Glutamatergic neuron (in vitro differentiated cells): ENCODE measurements around the gene EMID1. TPM values are rescaled to one million over a fixed set of nuclear protein-coding genes. Genes with fewer than 3 reads are reported as not detected.

Source experiments
- DNase-seq: peaks from one replicate; pipeline ENCODE4 v3.0.0; 2022
- H3K27ac Mint-ChIP-seq: one replicate; pipeline ENCODE4 v1.8.0; 2020; ENCODE audit warnings: mild to moderate bottlenecking, mixed read lengths, inconsistent platforms; ENCODE audit not compliant: unreplicated experiment
- H3K27me3 Mint-ChIP-seq: one replicate; pipeline ENCODE4 v1.8.0; 2020; ENCODE audit warnings: mild to moderate bottlenecking, moderate library complexity, mixed read lengths, inconsistent platforms; ENCODE audit not compliant: unreplicated experiment
- H3K36me3 Mint-ChIP-seq: one replicate; pipeline ENCODE4 v1.8.0; 2020; ENCODE audit warnings: mild to moderate bottlenecking, mixed read lengths, inconsistent platforms; ENCODE audit not compliant: unreplicated experiment
- H3K4me1 Mint-ChIP-seq: one replicate; pipeline ENCODE4 v1.8.0; 2020; ENCODE audit warnings: mild to moderate bottlenecking, low read depth, mixed read lengths, inconsistent platforms; ENCODE audit not compliant: unreplicated experiment
- H3K4me3 Mint-ChIP-seq: one replicate; pipeline ENCODE4 v1.8.0; 2020; ENCODE audit warnings: mild to moderate bottlenecking, mixed read lengths, inconsistent platforms; ENCODE audit not compliant: unreplicated experiment
- H3K9me3 Mint-ChIP-seq: one replicate; pipeline ENCODE4 v1.8.0; 2020; ENCODE audit warnings: mild to moderate bottlenecking, moderate library complexity, mixed read lengths, inconsistent platforms; ENCODE audit not compliant: unreplicated experiment
- total RNA-seq: library from RNA; stranded (reverse); fragmentation: NEBNext Ultra II Directional; extraction: Animal tissue kit (Norgen Biotek cat#: 25700); gene quantifications from one replicate; pipeline ENCODE4 v1.2.1, GENCODE V29; 2021; ENCODE audit not compliant: unreplicated experiment
- TF ChIP-seq, protein P1 (sequence below): fragments of 200-600 bp; sonication (generic); IDR thresholded peaks from one replicate; pipeline ENCODE4 v1.5.0; 2021; ENCODE audit not compliant: partially characterized antibody, unreplicated experiment

The EMID1 gene
- total RNA-seq, 1 donor from 2014 or later: 0.76 TPM

DNA sequence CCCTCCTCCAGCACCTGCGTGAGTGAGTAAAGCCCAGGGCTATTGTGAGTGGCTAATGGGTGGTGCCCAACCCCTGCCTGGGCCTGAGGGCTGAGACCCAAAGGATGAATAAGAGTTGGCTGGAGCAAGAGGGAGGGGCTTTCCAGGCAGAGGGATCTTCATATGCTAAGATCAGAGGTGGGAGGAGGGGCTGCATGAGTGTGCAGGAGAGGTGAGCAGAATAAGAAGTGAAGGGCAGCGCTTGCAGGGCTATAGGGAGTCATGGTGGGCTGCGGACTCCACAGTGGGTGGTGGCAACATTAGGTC lies 3.9 kb downstream of the EMID1 start:
- TF ChIP-seq, protein P1, sequence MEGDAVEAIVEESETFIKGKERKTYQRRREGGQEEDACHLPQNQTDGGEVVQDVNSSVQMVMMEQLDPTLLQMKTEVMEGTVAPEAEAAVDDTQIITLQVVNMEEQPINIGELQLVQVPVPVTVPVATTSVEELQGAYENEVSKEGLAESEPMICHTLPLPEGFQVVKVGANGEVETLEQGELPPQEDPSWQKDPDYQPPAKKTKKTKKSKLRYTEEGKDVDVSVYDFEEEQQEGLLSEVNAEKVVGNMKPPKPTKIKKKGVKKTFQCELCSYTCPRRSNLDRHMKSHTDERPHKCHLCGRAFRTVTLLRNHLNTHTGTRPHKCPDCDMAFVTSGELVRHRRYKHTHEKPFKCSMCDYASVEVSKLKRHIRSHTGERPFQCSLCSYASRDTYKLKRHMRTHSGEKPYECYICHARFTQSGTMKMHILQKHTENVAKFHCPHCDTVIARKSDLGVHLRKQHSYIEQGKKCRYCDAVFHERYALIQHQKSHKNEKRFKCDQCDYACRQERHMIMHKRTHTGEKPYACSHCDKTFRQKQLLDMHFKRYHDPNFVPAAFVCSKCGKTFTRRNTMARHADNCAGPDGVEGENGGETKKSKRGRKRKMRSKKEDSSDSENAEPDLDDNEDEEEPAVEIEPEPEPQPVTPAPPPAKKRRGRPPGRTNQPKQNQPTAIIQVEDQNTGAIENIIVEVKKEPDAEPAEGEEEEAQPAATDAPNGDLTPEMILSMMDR: no peak
- no peaks in the 10 kb centered on the region for H3K36me3 Mint-ChIP-seq
- H3K4me3 Mint-ChIP-seq: no peak overlapping the region
- H3K9me3 Mint-ChIP-seq: peaks cover 8% of the 10 kb centered on the region
- no peak overlapping the region for H3K27ac Mint-ChIP-seq
- H3K27me3 Mint-ChIP-seq: peaks cover 10% of the 10 kb centered on the region
- H3K4me1 Mint-ChIP-seq: peaks cover 1% of the 10 kb centered on the region
- DNase-seq: no peak

DNA sequence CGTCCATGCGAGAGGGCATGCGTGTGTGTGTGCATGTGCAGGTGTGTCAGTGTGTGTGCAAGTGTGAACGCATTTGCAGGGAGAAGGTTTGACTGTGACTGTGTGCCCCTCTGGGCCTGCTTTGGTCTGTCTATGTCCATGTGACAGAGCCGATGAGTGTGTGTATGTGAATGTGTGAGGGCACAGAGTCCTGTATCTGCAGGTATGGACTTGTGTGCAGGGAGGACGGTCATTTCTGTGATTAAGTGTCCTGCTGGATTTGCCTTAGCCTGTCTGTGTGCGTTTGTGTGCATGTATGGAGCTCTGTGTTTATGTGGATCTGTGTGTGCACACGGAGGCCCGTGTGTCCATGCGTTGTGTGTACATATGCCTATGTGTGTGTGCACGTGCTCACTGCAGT lies 5.4 kb downstream of the EMID1 start:
- no peak overlapping the region for H3K27ac Mint-ChIP-seq
- no peaks in the 10 kb centered on the region for H3K36me3 Mint-ChIP-seq
- H3K27me3 Mint-ChIP-seq: peaks cover 8% of the 10 kb centered on the region
- peaks cover 9% of the 10 kb centered on the region for H3K9me3 Mint-ChIP-seq
- TF ChIP-seq, protein P1: no peak
- no peak overlapping the region for H3K4me3 Mint-ChIP-seq
- DNase-seq: no peak
- H3K4me1 Mint-ChIP-seq: peaks cover 1% of the 10 kb centered on the region

DNA sequence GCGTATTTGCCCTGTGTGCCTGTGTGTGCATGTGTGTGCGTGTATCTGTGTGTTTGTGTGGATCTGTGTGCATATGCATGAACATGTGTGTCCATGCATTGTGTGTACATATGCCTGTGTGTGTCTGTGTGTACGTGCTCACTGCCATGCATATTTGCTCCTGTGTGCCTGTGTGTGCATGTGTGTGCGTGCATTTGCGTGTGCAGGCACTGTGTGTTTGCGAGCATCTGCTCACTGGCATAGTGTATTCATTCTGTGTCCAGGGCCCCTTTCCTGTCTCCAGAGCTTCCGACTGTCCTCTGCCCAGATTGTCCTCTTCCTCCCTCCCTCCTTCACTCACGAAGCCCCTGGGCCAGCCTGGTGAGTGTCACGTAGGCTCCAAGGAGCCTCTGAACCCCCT lies 5.8 kb downstream of the EMID1 start:
- TF ChIP-seq, protein P1: no peak
- Mint-ChIP-seq H3K27ac (peak overlapping the region; percentile 29), H3K4me3 (no peak overlapping the region), H3K4me1 (no peaks in the 10 kb centered on the region), H3K9me3 (peaks cover 9% of the 10 kb centered on the region), H3K36me3 (no peaks in the 10 kb centered on the region), H3K27me3 (peaks cover 5% of the 10 kb centered on the region)
- DNase-seq: no peak

DNA sequence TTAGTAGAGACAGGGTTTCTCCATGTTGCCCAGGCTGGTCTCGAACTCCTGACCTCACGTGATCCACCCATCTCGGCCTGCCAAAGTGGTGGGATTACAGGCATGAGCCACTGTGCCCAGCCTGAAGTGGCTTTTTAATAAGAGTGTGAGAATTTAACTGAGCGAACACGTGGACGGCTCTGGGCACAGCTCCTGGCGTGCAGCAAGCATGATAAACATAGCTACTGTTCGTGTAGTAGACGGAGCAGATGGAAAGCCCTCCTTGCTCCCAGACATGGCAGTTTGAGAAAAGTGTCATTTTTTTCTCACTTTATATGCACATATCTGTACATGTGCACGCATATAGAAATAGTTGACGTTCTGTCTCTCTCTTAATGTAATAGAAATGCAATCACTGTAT lies 7.0 kb downstream of the EMID1 start:
- peaks cover 5% of the 10 kb centered on the region for H3K27me3 Mint-ChIP-seq
- H3K4me1 Mint-ChIP-seq: no peaks in the 10 kb centered on the region

DNA sequence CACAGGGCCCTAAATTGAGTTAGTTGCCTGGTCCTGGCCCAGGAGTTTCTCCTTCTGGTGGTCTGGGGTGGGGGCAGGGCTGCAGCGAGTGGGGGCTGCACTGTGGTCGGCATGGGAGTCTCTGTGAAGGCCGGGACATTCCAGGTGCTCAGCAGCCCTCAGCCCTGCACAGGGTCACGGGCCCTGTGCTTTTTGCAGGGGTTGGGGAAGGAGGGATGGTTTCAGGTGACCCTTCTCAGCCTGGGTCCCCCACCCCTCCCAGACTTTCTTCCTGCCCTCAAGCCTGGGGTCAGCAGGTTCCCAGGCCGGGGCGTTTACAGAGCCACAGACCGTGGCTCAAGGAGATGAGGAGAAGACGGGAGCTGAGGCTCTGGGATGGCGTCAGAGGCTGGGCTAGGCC lies 7.8 kb downstream of the EMID1 start:
- no peaks in the 10 kb centered on the region for H3K36me3 Mint-ChIP-seq
- H3K9me3 Mint-ChIP-seq: peaks cover 9% of the 10 kb centered on the region
- TF ChIP-seq, protein P1: no peak
- H3K27ac Mint-ChIP-seq: no peak overlapping the region
- peak; percentile 6 for DNase-seq
- H3K4me3 Mint-ChIP-seq: no peak overlapping the region
- H3K4me1 Mint-ChIP-seq: no peaks in the 10 kb centered on the region
- peaks cover 5% of the 10 kb centered on the region for H3K27me3 Mint-ChIP-seq

More for the DNA sequence above, 7.0 kb downstream of the EMID1 start:
- Mint-ChIP-seq H3K4me3 (no peak overlapping the region), H3K36me3 (no peaks in the 10 kb centered on the region), H3K27ac (no peak overlapping the region), H3K9me3 (peaks cover 9% of the 10 kb centered on the region)
- TF ChIP-seq, protein P1: no peak
- no peak for DNase-seq
